ENCODE data around the gene IZUMO2.
"Not testable (repeated sequence)": the region's sequence is repeated elsewhere in the genome, so short reads cannot be mapped to it uniquely, and the experiment has no call there.

IZUMO2 gene

DNA sequence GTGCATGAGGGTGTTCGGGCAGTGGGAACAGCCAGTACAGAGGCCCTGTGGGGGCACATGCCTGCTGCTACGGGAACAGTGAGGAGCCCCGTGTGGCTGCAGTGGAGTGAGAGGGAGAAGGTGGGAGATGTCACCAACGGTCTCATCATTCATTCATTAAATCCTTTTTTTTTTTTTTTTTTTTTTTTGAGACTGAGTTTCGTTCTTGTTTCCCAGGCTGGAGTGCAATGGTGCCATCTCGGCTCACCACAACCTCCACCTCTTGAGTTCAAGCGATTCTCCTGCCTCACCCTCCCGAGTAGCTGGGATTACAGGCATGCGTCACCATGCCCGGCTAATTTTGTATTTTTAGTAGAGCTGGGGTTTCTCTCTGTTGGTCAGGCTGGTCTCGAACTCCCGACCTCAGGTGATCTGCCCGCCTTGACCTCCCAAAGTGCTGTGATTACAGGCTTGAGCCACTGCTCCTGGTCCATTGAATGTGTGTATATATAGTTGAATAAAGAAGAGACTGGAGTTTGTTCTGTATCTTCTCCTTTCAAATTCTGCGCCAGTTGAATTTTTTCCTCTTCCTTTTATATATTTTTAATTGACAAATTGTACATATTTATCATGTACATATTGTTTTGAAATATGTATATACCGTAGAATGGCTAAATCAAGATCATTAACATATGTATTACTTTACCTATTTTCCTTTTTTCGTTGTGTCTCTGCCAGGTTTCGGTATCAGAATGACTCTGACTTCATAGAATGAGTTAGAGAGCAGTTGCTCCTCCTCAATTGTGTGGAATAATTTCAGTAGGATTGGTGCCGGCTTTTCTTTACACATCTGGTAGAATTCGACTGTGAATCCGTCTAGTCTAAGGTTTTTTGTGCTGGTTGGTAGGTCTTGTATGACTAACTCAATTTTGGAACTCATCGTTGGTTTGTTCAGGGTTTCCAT is 28.0 kb downstream of the IZUMO2 start:
- not testable (repeated sequence) for FAIRE-seq

DNA sequence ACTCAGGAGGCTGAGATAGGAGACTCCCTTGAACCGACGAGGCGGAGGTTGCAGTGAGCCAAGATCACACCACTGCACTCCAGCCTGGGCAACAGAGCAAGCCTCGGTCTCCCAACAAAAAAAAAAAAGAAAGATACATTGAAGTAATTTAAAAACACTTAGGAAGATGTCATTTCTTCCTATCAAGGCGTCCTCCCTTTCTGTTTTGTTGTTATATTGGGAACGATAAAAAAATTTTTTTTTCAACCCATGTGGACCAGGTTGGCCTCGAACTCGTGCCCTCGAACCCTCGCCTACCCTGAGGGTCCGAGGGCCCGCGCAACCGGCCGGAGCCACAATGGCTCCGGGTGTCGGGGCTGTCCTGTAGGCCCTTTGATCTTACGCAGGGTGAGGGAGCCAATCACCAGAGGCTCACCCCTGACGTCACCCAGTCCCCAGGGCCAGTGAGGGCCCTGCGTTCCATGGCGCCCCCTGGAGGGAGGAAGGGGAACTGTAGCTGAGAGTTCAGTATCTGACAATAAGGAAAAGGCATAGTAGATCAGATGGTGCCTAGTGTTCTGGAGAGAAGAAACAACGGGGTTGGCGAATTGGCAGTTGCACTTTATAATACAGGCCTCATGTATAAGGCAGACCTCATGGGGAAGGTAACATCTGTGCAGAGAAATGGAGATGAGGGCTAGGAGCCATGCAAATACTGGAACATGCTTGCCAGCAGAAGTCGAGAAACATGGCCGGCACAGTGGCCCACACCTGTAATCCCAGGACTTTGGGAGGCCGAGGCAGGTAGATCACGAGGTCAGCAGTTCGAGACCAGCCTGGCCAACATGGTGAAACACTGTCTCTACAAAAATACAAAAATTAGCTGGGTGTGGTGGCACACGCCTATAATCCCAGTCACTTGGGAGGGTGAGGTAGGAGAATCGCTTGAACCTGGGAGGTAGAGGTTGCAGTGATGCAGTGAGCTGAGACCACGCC is 29.3 kb downstream of the IZUMO2 start:
- FAIRE-seq = not testable (repeated sequence)

- not testable (repeated sequence) for FAIRE-seq
Observed at GRCh38 chr19:50104012-50104411, 59.1 kb downstream of the IZUMO2 start.

GRCh38 chr19:50103405-50103804 is 59.7 kb downstream of the IZUMO2 start:
- FAIRE-seq = not testable (repeated sequence)

Data from endometrium (tissue), 2 donors.